Natural killer cell (primary cell): ENCODE results near the gene SSBP4. TPM values are rescaled to one million over a fixed set of nuclear protein-coding genes. Genes with fewer than 3 reads are reported as not detected.

Experiments used
- ATAC-seq, 3 donors: fragments of 150-1000 bp in 2 of 3; fragments of 200-7000 bp in 1 of 3; cut with Tn5 transposase; 1 replicate in 1 of 3; 2 replicates in 2 of 3; pipeline ENCODE4 v1.10.0; 2021; ENCODE audit warnings: mild to moderate bottlenecking in 2 of 3, moderate library complexity in 2 of 3
- DNase-seq, 2 donors: peaks; one replicate each; pipeline versions ENCODE4 v3.0.0 to v3.0.0-alpha.2; 2013 to 2021; ENCODE audit warnings: mixed read lengths in 1 of 2
- H3K27ac ChIP-seq: one replicate; pipeline ENCODE4 v1.5.1; 2013; ENCODE audit warnings: mild to moderate bottlenecking, low read length
- H3K27me3 ChIP-seq: one replicate; pipeline ENCODE4 v1.6.1; 2013; ENCODE audit warnings: low read length; ENCODE audit not compliant: control insufficient read depth, insufficient read depth
- H3K36me3 ChIP-seq: one replicate; pipeline ENCODE4 v1.6.1; 2013; ENCODE audit warnings: low read length; ENCODE audit not compliant: control insufficient read depth, insufficient read depth
- H3K4me1 ChIP-seq: one replicate; pipeline ENCODE4 v1.6.1; 2013; ENCODE audit warnings: low read length; ENCODE audit not compliant: control insufficient read depth, insufficient read depth
- H3K4me3 ChIP-seq: one replicate; pipeline ENCODE4 v1.5.1; 2013; ENCODE audit warnings: low read length
- H3K9me3 ChIP-seq: one replicate; pipeline ENCODE4 v1.6.1; 2013; ENCODE audit warnings: low read length; ENCODE audit not compliant: control insufficient read depth, insufficient read depth
- H3K27ac Mint-ChIP-seq, 2 donors: one replicate each; pipeline ENCODE4 v1.8.0; 2022; ENCODE audit warnings: mild to moderate bottlenecking in 2 of 2, mixed read lengths in 2 of 2, moderate library complexity in 1 of 2
- H3K27me3 Mint-ChIP-seq, 2 donors: one replicate each; pipeline ENCODE4 v1.8.0; 2022; ENCODE audit warnings: low read depth in 2 of 2, mixed read lengths in 2 of 2
- H3K36me3 Mint-ChIP-seq: one replicate; pipeline ENCODE4 v1.8.0; 2022; ENCODE audit warnings: mixed read lengths
- H3K4me1 Mint-ChIP-seq, 2 donors: one replicate each; pipeline ENCODE4 v1.8.0; 2022; ENCODE audit warnings: mixed read lengths in 2 of 2
- H3K4me3 Mint-ChIP-seq: one replicate; pipeline ENCODE4 v1.8.0; 2022; ENCODE audit warnings: mild to moderate bottlenecking, moderate library complexity, mixed read lengths
- H3K9me3 Mint-ChIP-seq, 2 donors: one replicate each; pipeline ENCODE4 v1.8.0; 2022; ENCODE audit warnings: mixed read lengths in 2 of 2
- CTCF ChIP-seq: fragments of 200-600 bp; IDR thresholded peaks from one replicate; pipeline ENCODE4 v1.8.0; 2022; ENCODE audit warnings: antibody characterized with exemption
- WGBS: methylation state at CpG from one replicate; pipeline ENCODE4 v1.1.7; 2013; ENCODE audit warnings: missing lambda C conversion rate; ENCODE audit not compliant: insufficient coverage; 5-methylcytosine and 5-hydroxymethylcytosine counted together
- intact Hi-C: fragments of 100-400 bp; cut with micrococcal nuclease; formaldehyde crosslinking; loops from one replicate; pipeline ENCODE4 v1.14.2; 2022
- total RNA-seq, 4 donors: library from RNA; stranded (reverse); fragments of 120-200 nt in 1 of 4; gene quantifications; one replicate each; pipeline versions ENCODE4 v1.2.3 to v1.2.4, GENCODE V29; 2013 to 2022

The SSBP4 gene
- total RNA-seq, 3 donors from 2014 or later (not counting 1 experiment from before 2014, with no cell fraction given), result 137 to 169 (median 158) TPM

- Mint-ChIP-seq H3K4me1 (peaks cover 5 to 18% of the 10 kb centered on the region in 2 donors), H3K36me3 (no peaks in the 10 kb centered on the region), H3K27me3 (peaks cover 0 to 3% of the 10 kb centered on the region in 2 donors), H3K27ac (peak overlapping the region in 1 of 2 donors; percentile 50), H3K9me3 (no peaks in the 10 kb centered on the region), H3K4me3 (peak overlapping the region; percentile 74)
- no peak for TF ChIP-seq CTCF
- intact Hi-C loops, result no loop called here
- H3K36me3 ChIP-seq, result no peaks in the 10 kb centered on the region
- DNase-seq (no peak), ATAC-seq (no peak)
- no peak overlapping the region for H3K4me3 ChIP-seq
- H3K27ac ChIP-seq, result no peak overlapping the region
- no peaks in the 10 kb centered on the region for H3K9me3 ChIP-seq
- H3K27me3 ChIP-seq, result peaks cover 13% of the 10 kb centered on the region
- H3K4me1 ChIP-seq, result peaks cover 42% of the 10 kb centered on the region
Observed at GRCh38 chr19:18389726-18390064, 29.5 kb upstream of the SSBP4 start.

- no peak for TF ChIP-seq CTCF
- intact Hi-C loops, result no loop called here
- Mint-ChIP-seq H3K36me3 (no peaks in the 10 kb centered on the region), H3K9me3 (no peaks in the 10 kb centered on the region), H3K4me3 (no peak overlapping the region), H3K27me3 (peaks cover 0 to 3% of the 10 kb centered on the region in 2 donors), H3K4me1 (peaks cover 5 to 18% of the 10 kb centered on the region in 2 donors), H3K27ac (peak overlapping the region in 1 of 2 donors; percentile 0)
- no peak for DNase-seq
- Histone ChIP-seq H3K27ac (no peak overlapping the region), H3K9me3 (no peaks in the 10 kb centered on the region), H3K27me3 (peaks cover 13% of the 10 kb centered on the region), H3K36me3 (no peaks in the 10 kb centered on the region), H3K4me3 (no peak overlapping the region), H3K4me1 (peaks cover 42% of the 10 kb centered on the region)
- 91% methylated on average over 6 of the region's 6 CpGs for WGBS
- no peak for ATAC-seq
Observed at GRCh38 chr19:18390065-18390907, 28.9 kb upstream of the SSBP4 start.

- Histone ChIP-seq H3K9me3 (no peaks in the 10 kb centered on the region), H3K27me3 (peaks cover 6% of the 10 kb centered on the region), H3K4me3 (no peak overlapping the region), H3K27ac (no peak overlapping the region), H3K4me1 (peaks cover 40% of the 10 kb centered on the region), H3K36me3 (no peaks in the 10 kb centered on the region)
- WGBS, result 83% methylated on average over 9 of the region's 9 CpGs
- Mint-ChIP-seq H3K27ac (no peak overlapping the region), H3K4me3 (no peak overlapping the region), H3K27me3 (peaks cover 0 to 3% of the 10 kb centered on the region in 2 donors), H3K9me3 (no peaks in the 10 kb centered on the region), H3K36me3 (no peaks in the 10 kb centered on the region), H3K4me1 (peaks cover 5 to 18% of the 10 kb centered on the region in 2 donors)
- TF ChIP-seq CTCF, result no peak
- intact Hi-C loops, result no loop called here
- no peak for ATAC-seq
- DNase-seq, result no peak
Observed at GRCh38 chr19:18391509-18392075, 27.6 kb upstream of the SSBP4 start.
